ENCODE data around the gene FMNL1.
A peak's percentile ranks its signal among the peaks of the same experiment; 100 is the strongest.

GRCh38 chr17:45270828-45271418 is 49.2 kb downstream of the FMNL1 start:
- peak in 3 of 6 experiments; percentile 12 to 42 (median 13) for TF ChIP-seq CTCF (IDR thresholded peaks at IDR 0.05)
- TF ChIP-seq POLR2A (IDR thresholded peaks at IDR 0.05) = no peak
